HG03571 (cell line): ENCODE measurements around the gene METTL17.
"Not testable (repeated sequence)": the region's sequence is repeated elsewhere in the genome, so short reads cannot be mapped to it uniquely, and the experiment has no call there.

Experiments used
- ATAC-seq: cut with Tn5 transposase; IDR thresholded peaks from one replicate; pipeline ENCODE4 v1.9.1; 2021; ENCODE audit not compliant: unreplicated experiment

The METTL17 gene

DNA sequence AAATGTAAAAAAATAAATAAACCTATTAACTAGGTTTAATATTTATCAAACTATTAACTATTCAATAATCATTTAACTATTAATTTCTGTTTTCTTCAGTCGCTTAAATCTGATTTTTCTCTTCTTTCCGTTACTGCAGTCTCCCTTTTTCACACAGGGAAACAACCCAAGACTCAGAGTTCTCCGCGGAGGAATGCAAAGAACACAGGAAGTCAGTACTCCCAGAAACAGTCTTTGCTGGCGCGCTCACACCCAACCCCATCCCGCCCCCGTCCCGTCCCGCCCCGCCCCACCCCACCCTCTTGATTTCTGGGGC, 351 bp upstream of the METTL17 start:
- no peak for ATAC-seq

DNA sequence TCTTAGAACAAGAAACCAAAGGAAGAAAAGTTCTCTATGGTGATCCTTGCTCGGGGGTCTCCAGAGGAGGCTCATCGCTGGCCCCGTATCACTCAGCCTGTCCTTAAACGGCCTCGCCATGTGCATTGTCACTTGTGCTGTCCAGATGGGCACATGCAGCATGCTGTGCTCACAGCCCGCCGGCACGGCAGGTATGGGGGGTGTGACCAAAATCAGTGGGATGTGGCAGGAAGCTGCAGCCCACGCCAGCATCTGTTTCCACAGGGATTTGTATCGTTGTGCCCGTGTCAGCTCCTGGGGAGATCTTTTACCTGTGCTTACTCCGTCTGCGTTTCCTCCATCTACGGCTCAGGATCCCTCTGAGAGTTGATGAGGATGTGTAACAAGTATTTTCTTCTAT, 6.7 kb downstream of the METTL17 start:
- no peak for ATAC-seq

DNA sequence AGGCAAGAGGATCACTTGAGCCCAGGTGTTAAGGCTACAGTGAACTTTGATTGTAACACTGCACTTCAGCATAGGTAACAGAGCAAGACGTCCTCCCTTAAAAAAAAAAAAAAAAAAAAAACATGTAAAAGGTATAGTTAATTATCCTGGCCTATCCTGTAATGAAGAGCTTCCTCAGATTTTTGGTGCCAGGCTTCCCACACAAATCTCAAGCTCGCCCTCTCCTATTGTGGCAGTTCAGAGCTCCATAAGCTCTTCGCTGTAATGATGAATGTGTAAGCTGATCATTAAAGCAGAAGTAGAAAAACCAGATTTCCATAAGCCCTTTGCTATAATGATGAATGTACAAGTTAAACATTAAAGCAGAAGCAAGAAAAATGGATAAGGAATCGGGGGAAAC, 7.3 kb downstream of the METTL17 start:
- no peak for ATAC-seq

DNA sequence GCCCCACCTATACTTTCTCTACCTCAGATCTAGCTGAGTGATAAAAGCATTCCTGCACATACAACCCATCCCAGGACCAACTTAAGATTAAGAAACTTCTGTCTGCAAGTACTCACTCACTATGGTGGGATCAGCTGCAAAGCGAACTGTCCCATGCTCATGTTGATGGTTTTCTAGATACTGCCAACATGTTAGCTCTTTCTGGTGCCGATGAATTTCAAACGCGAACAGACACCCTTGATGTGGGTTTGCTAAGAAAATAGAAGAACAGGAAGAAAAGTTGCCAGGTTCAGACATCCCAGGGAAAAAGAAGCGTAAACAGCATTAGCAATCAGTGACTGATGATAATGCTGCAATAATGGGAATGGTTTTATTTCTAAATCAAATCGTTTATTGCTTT, 7.8 kb downstream of the METTL17 start:
- ATAC-seq = no peak

DNA sequence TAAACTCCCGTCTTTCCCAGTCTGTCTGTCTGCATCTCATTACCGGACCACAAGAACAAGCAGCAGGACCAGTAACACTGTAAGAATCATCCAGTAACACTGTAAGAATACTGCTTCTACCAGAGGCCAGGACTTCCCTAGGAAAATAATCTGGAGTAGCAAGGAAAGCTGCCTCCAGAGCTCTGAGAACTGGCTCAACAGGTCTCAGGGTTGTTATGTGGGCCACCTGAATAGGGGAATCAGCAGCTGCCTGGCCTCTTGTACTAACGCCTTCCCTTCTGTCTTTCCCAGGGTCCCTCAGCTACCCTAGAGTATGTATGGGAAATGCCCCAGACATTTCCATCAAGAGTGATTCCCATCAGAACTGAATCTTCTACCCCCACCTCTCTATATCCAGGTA, 8.4 kb downstream of the METTL17 start:
- no peak for ATAC-seq

DNA sequence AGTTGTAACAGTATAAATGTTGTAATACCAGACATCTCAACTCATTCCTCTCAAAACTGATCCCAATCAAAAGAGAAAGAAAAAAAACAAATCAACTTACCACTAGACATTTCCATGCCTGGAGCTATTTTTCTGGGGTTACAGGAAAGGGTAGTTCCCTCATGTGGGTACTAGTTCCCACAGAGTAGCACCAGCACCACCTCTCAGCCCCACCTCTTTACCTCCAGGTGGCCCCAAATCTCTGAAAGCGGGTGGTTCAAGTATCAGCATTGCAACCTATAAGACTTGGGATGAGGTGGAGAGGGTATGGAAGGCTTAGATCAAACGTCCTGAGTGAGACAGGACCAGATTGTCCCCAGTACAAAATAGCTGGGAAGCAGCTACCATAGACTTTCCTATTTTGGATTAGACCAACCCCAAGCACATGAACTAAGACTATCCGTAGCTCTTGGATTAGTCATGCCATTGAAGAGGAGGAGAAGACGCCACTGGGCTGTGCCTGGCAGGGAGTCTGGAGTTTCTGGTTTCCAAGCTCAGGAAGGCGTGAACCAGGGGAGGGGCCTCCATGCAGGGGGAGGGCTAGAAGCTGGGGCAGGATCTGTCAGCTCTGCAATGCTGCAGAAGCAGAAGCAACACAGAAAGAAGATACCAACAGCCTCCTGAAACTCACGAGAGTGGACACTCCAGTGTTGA, 9.0 kb downstream of the METTL17 start, which contains the start of gene SLC39A2:
Gene SLC39A2, plus strand, starts transcription at position 620 of the 693 bp plus-strand sequence. CDS start 154 bp downstream, outside the sequence.
- no peak for ATAC-seq

DNA sequence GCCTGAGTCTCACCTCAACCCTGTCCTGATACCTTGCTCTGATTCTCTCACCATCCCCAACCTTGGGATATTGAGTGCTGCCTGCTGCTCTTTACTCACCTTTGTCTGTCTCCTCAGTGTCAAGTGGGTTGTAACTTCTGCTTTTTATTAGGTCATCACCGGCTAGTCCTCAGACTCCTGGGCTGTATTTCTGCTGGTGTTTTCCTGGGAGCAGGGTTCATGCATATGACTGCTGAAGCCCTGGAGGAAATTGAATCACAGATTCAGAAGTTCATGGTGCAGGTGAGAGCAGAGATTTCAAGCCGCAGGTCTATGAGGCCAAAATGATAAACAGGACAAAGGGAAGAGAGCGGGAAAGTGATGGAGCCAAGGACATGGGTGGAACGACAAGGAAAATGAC, 9.8 kb downstream of the METTL17 start:
- no peak for ATAC-seq

DNA sequence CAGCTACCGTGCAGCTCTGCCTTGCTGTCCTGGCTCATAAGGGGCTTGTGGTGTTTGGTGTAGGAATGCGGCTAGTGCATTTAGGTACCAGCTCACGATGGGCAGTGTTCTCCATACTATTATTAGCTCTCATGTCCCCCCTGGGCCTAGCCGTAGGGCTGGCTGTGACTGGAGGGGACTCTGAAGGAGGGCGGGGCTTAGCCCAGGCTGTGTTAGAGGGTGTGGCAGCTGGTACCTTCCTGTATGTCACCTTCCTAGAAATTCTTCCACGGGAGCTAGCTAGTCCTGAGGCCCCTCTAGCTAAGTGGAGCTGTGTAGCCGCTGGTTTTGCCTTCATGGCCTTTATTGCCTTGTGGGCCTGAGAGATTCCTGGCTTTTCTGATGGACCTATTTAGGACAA, 11.4 kb downstream of the METTL17 start:
- no peak for ATAC-seq

DNA sequence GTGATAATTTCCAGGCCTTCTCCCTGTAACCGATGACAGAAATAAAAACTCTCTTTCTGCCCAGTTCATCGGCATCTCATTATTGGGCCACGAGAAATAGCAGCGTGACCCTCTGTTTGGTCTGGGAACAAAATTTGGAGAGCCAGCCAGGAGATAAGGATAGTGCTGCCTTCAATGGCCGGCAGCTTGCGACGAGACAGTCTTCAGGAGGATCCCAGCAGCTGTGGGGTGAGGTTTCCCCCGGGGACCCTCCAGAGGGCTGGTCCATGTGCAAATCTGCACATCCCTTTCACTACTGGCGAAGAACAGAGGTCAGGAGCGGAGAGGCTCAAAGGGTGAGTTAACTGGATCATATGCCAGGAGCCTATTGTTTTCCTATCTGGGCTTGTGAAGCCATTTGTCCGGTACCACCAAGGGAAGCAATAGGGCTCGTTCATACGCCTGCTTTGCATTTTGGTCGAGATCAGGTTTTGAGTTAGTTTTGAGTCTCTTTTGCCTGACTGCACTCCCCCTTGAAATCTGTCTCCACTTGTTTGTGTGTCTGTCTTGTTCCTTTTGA, 14.1 kb downstream of the METTL17 start:
- ATAC-seq = no peak

DNA sequence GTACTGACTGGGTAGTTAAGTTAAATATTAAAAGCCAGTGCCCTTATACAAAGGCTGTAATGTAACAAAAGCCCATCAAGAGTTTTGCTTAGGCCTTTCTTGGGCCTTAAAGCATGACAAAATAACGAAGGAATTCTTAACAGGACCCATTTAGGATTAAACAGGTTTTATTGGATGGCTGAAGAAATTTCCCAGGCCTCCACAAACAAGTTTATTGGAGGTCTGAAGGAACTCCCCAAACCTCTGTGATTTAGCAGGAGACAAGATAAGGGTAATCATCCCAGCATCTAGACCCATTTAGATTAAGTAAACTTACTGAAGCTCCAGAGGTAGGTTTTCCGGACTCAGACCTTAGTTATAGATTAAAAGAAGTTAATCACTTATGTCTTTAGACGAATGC, 19.9 kb downstream of the METTL17 start:
- ATAC-seq = not testable (repeated sequence)

DNA sequence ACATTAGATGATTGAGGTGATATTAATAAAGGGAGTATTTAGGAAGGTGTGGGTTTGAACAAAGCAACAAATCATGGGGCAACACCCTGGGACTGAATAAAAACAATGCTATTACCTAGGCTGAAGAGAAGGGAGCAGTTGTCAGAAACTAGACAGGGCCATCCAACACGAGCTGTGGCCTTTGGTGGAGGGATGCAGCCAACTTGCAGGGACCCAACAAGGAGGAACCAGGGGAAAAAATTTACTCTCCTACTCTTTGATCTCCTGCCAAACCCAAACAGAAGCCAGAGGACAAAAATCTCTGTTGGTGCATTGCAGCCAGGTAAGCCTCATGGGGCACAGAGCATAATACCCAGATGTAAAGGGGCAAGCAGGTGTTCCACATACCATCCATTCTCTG, 21.4 kb downstream of the METTL17 start:
- ATAC-seq = no peak

DNA sequence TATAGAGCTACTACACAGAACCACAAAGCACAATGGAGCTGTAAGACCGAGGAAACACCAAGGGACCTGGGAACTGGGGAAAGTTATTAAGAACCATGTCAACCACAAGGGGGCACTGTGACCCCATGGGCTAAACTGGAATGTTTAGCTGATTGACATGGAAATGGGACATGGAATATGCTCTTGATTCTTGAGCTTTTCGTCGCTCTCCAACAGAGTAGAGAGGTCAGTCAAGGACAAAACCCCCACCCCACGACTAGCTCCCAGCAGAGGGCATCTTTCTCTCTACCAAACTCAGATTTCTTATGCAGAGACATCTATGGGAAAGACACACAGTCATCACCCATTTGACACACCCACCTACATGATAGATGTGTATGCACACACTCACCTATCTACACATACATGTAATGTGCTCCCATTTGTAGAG, 25.0 kb downstream of the METTL17 start:
- no peak for ATAC-seq

DNA sequence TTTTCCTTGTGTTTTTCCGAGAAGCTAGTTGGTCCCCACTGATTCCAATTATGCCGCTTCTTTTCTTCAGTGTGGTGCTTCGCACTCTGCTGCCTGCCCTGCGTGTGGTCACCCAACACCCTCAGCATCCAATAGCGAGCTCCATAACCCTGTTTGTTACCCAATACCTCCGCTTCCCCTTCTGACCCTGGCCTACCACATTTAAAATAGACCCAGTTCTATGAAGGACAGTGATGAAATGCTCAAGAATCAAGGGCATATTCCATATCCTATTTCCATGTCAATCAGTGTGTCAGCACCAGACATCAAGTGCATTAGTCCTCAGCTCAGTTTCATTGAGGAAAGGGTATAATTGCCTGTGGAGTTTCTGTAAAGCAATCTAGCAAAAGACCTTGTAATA, 25.5 kb downstream of the METTL17 start:
- ATAC-seq = no peak

DNA sequence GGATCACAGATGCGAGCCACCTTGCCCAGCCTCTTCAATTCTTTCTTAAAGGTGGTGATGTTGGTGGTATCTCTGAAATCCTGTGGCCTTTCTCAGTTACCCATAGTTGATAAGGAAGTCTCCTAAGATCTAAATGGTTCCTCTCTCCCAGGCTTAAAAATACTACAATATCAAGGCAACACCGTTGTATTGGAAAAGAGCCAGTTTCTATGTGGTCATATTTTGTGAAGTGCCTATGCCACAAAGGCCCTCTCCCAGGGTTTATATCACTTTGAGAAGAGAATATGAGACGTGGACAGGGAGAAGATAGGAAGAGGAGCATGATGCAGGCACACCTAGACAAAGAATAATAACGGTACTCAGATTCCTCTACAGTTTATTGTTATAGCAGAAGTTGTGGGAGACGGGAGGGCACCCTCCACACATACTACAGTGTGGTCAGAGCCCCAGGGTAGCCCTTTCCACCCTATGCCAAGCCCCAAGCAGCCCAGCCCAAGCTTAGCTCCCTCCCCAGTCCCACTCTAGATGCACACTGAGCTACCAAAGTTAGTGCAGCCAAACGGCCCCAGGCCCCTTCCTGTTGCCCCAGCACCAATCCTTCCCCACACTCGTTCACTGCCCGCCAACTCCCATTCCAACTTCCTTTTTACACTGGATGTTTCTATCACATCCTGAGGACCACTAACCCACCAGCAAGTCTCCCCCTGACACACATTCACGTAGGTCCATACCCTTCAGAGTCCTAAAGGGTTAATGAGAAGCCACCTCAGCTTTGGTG, 26.8 kb downstream of the METTL17 start:
- no peak for ATAC-seq

DNA sequence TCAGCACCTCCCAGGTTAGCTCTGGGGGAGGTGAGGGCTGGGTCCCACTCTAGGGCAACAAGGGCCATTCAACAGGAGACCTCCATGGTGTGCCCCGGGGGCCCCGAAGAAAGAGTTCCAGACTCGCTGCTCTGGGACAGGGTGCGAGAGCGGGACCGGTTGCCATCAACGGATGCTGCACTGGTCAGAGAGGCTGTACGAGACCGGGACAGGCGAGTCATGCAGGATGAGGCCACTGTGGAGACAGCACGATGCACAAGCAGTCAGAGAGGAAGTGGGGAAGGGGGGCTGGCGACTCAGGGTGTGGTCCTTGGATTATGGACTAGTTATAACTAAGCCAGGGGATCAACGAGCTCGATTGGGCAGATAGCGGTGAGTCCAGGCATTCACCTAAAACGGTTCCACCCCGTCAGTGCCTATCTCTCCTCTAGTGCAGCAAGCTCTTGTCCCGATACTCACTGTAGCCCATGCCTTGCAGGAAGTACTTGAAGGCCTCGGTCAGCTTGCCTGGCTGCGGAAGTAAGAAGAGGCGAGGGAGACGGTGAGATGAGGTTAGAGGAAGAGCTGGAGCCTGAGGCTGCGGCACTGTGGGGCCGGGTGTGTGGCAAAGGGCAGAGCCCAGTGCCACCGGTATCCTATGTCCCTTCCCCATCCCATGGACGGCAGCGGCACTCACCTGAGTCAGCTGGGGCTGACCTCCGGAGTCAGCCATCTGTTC, 27.9 kb downstream of the METTL17 start:
- ATAC-seq = no peak

DNA sequence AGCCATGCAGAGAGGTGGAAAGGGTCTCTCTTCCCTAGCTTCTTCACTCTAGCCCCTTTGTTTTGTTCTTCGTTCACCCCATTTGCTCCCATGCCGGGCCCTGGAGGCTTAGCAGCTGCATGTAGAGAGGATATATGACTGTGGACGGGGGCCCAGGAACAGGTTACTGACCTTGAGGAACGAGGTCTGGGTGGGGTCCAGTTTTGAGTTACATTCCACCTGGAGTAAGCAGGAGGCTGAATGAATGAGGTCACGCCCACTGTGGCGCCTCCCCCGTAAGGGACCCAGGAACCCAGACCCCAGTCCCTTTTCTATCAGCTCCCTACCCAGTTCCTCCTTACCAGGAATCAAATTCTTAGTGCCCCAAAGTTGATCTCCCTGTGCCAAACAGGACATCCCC, 28.5 kb downstream of the METTL17 start:
- no peak for ATAC-seq

DNA sequence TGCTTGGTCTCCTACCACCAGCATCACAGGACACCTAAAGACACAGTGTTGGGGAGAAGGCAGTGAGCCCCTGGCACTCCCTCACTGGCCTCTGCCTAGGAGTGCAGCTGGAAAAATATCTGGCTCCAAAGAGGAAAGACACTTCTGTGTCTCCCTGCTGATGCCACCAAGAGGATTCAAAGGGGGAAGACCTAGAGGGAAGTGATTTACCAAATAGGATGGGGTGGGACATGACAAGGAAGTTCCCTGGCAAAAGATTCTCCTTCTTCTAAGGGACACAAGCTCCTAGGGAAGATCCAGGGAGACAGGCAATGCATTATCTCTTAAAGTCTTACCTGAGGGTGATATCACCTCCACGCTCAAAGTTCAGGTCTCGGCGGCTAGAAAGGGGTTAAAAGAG, 29.0 kb downstream of the METTL17 start:
- no peak for ATAC-seq

DNA sequence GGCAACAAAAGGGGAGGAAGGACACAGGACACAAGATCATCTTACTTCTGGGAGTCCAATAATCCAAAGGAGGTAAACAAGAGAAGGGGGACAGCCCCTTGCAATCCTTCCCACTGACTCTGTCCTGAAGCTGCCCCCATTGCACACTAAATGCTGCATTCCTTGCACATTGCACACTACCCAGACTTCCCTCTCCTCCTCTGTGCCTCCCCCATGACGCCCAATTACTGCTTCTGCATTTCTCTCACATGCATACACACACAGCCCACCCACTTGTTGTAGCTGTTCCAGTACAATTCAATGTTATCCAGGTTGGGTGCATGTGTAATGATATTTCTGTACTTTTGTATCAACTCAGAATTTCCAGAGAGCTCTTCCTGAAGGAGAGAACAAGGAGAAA, 29.6 kb downstream of the METTL17 start:
- no peak for ATAC-seq

DNA sequence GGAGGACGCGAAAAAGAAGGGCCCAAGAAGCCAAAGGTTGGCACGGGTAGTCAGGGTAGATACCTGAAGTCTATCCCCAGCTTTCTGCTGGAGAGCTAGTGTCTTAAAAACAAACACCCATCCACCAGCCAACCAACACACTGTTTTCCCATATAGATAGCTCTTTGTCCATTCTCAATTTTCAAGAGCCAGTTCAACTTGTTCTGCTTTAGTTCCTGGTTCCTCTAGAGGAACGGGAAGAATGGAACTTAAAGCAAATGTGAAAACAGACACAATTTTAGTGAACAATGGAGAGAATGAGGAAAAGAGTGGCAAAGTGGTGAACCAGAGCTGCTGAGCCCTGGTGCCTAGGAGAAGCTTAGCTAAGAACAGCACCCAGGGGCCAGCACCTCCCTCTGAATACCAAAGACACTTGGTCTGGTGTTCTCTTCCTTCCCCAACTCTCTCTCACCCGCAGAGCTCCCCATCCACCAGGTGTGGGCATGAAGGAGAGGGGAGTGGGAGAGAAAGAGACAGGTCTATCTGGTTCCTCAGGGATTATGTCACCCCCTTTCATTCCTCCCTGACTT, 31.3 kb downstream of the METTL17 start:
- no peak for ATAC-seq

DNA sequence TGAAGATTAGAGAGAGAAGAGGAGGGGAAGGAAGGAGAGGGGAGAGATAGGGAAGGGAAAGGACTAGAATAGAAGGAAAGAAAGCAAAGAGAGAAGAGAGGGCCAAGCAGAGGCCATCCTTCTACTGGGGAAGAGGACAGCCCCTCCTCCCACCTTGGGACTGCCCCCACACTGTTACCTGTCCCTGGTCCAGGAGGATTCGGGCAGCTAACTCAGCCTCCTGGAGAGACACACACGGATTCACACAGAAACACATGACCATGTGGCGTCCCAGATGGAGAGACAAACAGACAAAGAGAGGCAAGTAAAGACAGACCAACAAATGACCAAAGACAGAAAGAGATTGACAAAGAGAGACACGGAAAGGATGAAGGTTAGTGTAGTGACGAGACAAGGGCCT, 32.9 kb downstream of the METTL17 start:
- no peak for ATAC-seq

DNA sequence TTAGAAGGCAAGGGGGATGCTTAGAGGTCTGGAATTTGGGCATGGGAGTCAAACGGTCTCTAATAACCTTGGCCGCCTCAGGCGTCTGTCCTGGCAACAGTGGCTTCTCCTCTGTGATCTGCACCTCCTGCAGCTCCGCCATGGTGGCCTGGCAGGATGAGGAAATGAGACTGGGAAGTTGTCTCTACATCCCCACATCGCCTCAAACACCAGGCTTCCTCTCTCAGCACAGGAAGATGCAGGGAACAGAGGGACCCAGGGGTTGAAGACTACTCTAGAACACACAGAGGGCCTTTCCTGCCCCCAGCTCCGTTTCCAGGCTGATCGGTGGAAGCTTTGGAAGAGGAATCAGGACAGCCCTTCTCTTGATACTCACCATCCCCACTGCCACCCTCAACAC, 33.4 kb downstream of the METTL17 start:
- no peak for ATAC-seq
